ENCODE data around the gene ANKRD33B. TPM values are rescaled to one million over a fixed set of nuclear protein-coding genes. Genes with fewer than 3 reads are reported as not detected.

Gene ANKRD33B
- total RNA-seq, 1 experiment from 2014 or later, result 25.3 TPM

GRCh38 chr5:10580531-10581423 lies 16.9 kb downstream of the ANKRD33B start:
- Mint-ChIP-seq H3K27me3 (ENCODE audit: insufficient read depth, unreplicated experiment) (no peaks in the 10 kb centered on the region), H3K36me3 (ENCODE audit: insufficient read depth, unreplicated experiment) (no peaks in the 10 kb centered on the region), H3K9me3 (ENCODE audit: unreplicated experiment) (no peaks in the 10 kb centered on the region), H3K4me1 (ENCODE audit: low read depth, unreplicated experiment) (peaks cover 10% of the 10 kb centered on the region), H3K4me3 (ENCODE audit: unreplicated experiment) (no peak overlapping the region), H3K27ac (ENCODE audit: unreplicated experiment) (no peak overlapping the region)
- Histone ChIP-seq H3K4me1 (no peaks in the 10 kb centered on the region), H3K9me3 (no peaks in the 10 kb centered on the region), H3K27me3 (replicated peaks; ENCODE audit: control insufficient read depth, insufficient read depth, low read length) (no peaks in the 10 kb centered on the region), H3K4me3 (ENCODE audit: low read depth, low read length) (no peak overlapping the region), H3K36me3 (ENCODE audit: control insufficient read depth, insufficient read depth, low read length) (no peaks in the 10 kb centered on the region)
- intact Hi-C loops (cut with micrococcal nuclease; ENCODE audit: unreplicated experiment), result no loop called here
- BruUV-seq (replicated peaks), result no TSS peak
- CTCF ChIA-PET, result no interaction called here
- no peak for DNase-seq
- POLR2A ChIA-PET, result no interaction called here
- TF ChIP-seq CTCF (IDR thresholded peaks at IDR 0.05; ENCODE audit: insufficient read depth in 1 of 2, low read depth in 1 of 2, low read length in 1 of 2, severe bottlenecking in 1 of 2, unreplicated experiment in 1 of 2), result no peak

GRCh38 chr5:10581424-10581748 lies 17.5 kb downstream of the ANKRD33B start:
- CTCF ChIA-PET, result no interaction called here
- H3K27ac Mint-ChIP-seq (ENCODE audit: unreplicated experiment), result no peak overlapping the region
- intact Hi-C loops (cut with micrococcal nuclease; ENCODE audit: unreplicated experiment), result no loop called here
- H3K4me3 Mint-ChIP-seq (ENCODE audit: unreplicated experiment), result no peak overlapping the region
- Histone ChIP-seq H3K4me3 (ENCODE audit: low read depth, low read length) (no peak overlapping the region), H3K9me3 (no peaks in the 10 kb centered on the region), H3K36me3 (ENCODE audit: control insufficient read depth, insufficient read depth, low read length) (no peaks in the 10 kb centered on the region), H3K4me1 (no peaks in the 10 kb centered on the region), H3K27me3 (replicated peaks; ENCODE audit: control insufficient read depth, insufficient read depth, low read length) (no peaks in the 10 kb centered on the region)
- no peak for TF ChIP-seq CTCF (IDR thresholded peaks at IDR 0.05; ENCODE audit: insufficient read depth in 1 of 2, low read depth in 1 of 2, low read length in 1 of 2, severe bottlenecking in 1 of 2, unreplicated experiment in 1 of 2)
- H3K9me3 Mint-ChIP-seq (ENCODE audit: unreplicated experiment), result no peaks in the 10 kb centered on the region
- no peaks in the 10 kb centered on the region for H3K27me3 Mint-ChIP-seq (ENCODE audit: insufficient read depth, unreplicated experiment)
- no TSS peak for BruUV-seq (replicated peaks)
- DNase-seq, result no peak
- H3K36me3 Mint-ChIP-seq (ENCODE audit: insufficient read depth, unreplicated experiment), result no peaks in the 10 kb centered on the region
- POLR2A ChIA-PET, result no interaction called here
- peaks cover 11% of the 10 kb centered on the region for H3K4me1 Mint-ChIP-seq (ENCODE audit: low read depth, unreplicated experiment)

GRCh38 chr5:10581867-10582511 lies 18.1 kb downstream of the ANKRD33B start:
- H3K27ac Mint-ChIP-seq (ENCODE audit: unreplicated experiment), result no peak overlapping the region
- H3K4me1 Mint-ChIP-seq (ENCODE audit: low read depth, unreplicated experiment), result peaks cover 13% of the 10 kb centered on the region
- Histone ChIP-seq H3K4me3 (ENCODE audit: low read depth, low read length) (no peak overlapping the region), H3K36me3 (ENCODE audit: control insufficient read depth, insufficient read depth, low read length) (no peaks in the 10 kb centered on the region), H3K27me3 (replicated peaks; ENCODE audit: control insufficient read depth, insufficient read depth, low read length) (no peaks in the 10 kb centered on the region), H3K4me1 (no peaks in the 10 kb centered on the region), H3K9me3 (no peaks in the 10 kb centered on the region)
- ChIA-PET POLR2A (no interaction called here), CTCF (no interaction called here)
- DNase-seq, result no peak
- H3K27me3 Mint-ChIP-seq (ENCODE audit: insufficient read depth, unreplicated experiment), result no peaks in the 10 kb centered on the region
- intact Hi-C loops (cut with micrococcal nuclease; ENCODE audit: unreplicated experiment), result no loop called here
- no TSS peak for BruUV-seq (replicated peaks)
- no peaks in the 10 kb centered on the region for H3K36me3 Mint-ChIP-seq (ENCODE audit: insufficient read depth, unreplicated experiment)
- no peak for TF ChIP-seq CTCF (IDR thresholded peaks at IDR 0.05; ENCODE audit: insufficient read depth in 1 of 2, low read depth in 1 of 2, low read length in 1 of 2, severe bottlenecking in 1 of 2, unreplicated experiment in 1 of 2)
- H3K4me3 Mint-ChIP-seq (ENCODE audit: unreplicated experiment), result no peak overlapping the region
- no peaks in the 10 kb centered on the region for H3K9me3 Mint-ChIP-seq (ENCODE audit: unreplicated experiment)
